ENCODE results near the gene NAPSA. TPM values are rescaled to one million over a fixed set of nuclear protein-coding genes. Genes with fewer than 3 reads are reported as not detected.

Gene NAPSA
- total RNA-seq, 1 donor from 2014 or later: 15.8 TPM

DNA sequence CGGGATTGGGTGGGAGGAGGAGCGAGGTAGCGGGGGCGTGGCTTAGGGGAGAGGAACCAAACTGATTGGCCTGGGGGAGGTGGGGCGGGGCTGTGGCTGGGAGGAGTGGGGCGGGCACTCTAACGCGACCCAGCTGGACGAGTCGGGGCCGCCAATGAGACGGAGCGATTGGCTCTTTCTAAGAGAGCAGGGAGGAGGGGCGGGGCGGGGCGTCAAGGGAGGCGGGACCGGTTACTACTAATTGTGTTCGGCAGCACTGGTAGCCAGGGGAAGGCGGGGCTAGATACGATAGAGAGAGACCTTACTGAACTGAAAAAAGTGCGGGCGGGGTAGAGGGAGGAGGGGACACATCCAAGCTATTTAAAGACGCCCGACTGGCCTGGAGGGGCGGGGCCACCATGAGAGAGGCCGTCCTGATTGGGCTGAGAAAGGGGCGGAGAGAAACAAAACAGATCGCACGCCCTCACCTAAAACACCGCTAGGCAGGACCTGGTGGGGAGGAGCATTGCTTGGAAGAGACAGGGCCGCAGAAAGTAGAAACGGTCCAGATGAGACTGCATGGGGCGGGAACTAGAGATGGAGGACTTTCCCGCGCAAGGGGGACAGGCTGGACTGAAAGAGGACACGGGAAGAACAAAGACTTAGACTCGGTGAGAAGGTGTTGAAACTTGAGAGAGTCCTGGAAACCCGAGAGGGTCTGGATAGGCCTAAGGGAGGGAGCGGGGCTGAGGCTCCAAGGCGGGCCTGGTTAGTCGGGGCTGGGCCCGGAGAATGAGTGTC lies 36.1 kb downstream of the NAPSA start, which contains the start of gene KCNC3:
Gene KCNC3, minus strand, starts transcription at position 232 of the 780 bp plus-strand sequence. CDS start 295 bp downstream, outside the sequence.
- Mint-ChIP-seq H3K27ac (peak within 1 kb of the TSS; percentile 89), H3K4me1 (ENCODE audit: low read depth) (peaks cover 72% of the 10 kb centered on the region), H3K27me3 (ENCODE audit: insufficient read depth) (peaks cover 16% of the 10 kb centered on the region), H3K36me3 (ENCODE audit: low read depth) (peaks cover 5% of the 10 kb centered on the region), H3K4me3 (peak within 1 kb of the TSS; percentile 84), H3K9me3 (no peaks in the 10 kb centered on the region)
- peak; percentile 96 for DNase-seq (ENCODE audit: low spot score)
- intact Hi-C loops (cut with micrococcal nuclease): loop anchor here (1.0 to 5.0 kb wide), 10 partner anchors 47 to 1037 kb away; partner anchors contain the start of genes ETFB, JOSD2, NR1H2 and POLD1

DNA sequence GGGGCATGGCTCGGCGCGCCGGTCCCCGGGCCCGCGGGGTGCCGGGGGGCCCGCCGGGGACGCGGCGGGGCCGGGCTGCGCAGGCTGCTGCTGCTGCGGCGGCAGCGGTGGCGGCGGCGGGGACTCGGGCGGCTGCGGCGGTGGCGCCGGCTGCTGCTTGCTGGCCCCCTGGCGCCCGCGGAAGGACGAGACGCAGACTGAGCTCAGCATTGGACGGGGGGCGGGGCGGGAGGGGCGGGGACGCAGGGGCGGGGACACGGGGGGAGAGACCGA lies 36.6 kb downstream of the NAPSA start:
- DNase-seq (ENCODE audit: low spot score): no peak
- intact Hi-C loops (cut with micrococcal nuclease): loop anchor here (1.0 to 5.0 kb wide), 10 partner anchors 47 to 1038 kb away; partner anchors contain the start of genes ETFB, JOSD2, NR1H2 and POLD1
- peak overlapping the region; percentile 89 for H3K27ac Mint-ChIP-seq
- peaks cover 5% of the 10 kb centered on the region for H3K36me3 Mint-ChIP-seq (ENCODE audit: low read depth)
- no peaks in the 10 kb centered on the region for H3K9me3 Mint-ChIP-seq
- H3K4me3 Mint-ChIP-seq: peak overlapping the region; percentile 84
- H3K4me1 Mint-ChIP-seq (ENCODE audit: low read depth): peaks cover 67% of the 10 kb centered on the region
- peaks cover 16% of the 10 kb centered on the region for H3K27me3 Mint-ChIP-seq (ENCODE audit: insufficient read depth)

DNA sequence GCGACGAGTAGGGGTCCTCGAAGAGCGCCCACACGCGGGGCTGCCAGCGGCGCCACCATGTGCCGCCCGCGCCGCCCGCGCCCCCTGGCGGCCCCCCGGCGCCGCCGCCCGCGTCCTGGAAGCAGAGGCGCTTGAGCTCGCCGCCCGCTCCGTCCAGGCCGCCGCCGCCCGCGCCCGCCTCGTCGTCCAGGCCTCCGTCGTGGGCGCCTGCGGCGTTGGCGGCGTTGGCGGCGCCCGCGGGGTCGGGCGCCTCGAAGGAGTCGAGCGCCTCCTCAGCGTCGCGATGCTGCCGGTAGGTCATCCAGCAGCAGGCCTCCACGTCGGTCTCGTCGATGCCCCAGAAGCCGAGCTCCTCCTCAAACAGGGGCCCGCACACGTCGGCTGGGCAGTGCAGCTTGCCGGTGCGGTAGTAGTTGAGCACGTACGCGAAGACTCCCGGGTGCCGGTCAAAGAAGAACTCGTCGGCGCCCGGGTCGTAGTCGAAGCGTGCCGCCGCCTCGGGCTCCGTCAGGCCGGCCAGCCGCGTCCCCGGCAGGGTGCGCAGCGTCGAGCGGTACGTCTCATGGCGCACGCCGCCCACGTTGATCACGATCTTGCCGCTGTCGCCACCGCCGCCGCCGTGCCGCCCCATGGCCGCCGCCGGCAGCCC lies 37.1 kb downstream of the NAPSA start:
- H3K36me3 Mint-ChIP-seq (ENCODE audit: low read depth): peaks cover 5% of the 10 kb centered on the region
- H3K4me3 Mint-ChIP-seq: peak overlapping the region; percentile 55
- DNase-seq (ENCODE audit: low spot score): no peak
- intact Hi-C loops (cut with micrococcal nuclease): loop anchor here (2.0 to 5.0 kb wide), 4 partner anchors 76 to 1038 kb away; partner anchors contain the start of genes ETFB and PRMT1
- H3K9me3 Mint-ChIP-seq: no peaks in the 10 kb centered on the region
- no peak overlapping the region for H3K27ac Mint-ChIP-seq
- peaks cover 16% of the 10 kb centered on the region for H3K27me3 Mint-ChIP-seq (ENCODE audit: insufficient read depth)
- peaks cover 62% of the 10 kb centered on the region for H3K4me1 Mint-ChIP-seq (ENCODE audit: low read depth)

DNA sequence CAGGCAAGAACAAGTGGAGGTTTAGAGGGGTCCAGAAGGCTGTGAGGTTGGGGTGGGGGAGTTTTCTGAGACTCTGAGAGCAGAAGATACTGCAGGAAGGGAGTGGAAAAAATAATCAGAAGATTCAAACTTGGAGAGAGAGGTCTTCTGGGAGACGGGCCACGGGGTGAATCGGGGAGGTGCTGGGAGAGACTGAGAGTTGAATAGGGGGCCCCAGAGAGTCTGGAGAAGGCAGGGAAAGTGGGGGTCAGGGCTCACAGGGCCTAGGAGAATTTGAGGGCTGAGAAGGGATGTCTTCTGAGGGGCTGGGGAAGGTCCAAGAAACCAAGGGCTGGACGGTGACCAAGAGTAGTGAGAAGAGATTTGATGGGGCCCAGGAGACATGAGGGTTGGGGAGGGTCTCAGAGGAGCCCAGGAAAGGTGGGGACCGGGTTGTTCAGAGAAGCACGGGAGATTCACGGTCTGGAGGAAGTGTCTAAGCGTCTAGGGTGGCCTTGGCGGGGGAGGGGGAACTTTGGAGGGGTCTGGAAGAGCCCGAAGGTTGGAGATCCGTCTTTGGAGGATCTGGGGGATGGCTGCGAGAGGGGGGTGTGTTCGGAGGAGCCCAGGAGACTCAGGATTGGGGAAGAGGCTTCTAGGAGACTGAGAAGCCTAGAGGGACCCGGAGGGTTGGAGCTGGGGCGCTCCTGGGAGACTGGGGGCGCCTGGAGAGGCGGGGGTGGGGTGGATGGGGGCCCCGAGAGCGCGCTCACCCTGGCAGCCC lies 37.8 kb downstream of the NAPSA start:
- H3K27me3 Mint-ChIP-seq (ENCODE audit: insufficient read depth): peaks cover 16% of the 10 kb centered on the region
- H3K4me1 Mint-ChIP-seq (ENCODE audit: low read depth): peaks cover 58% of the 10 kb centered on the region
- peak overlapping the region; percentile 84 for H3K4me3 Mint-ChIP-seq
- H3K27ac Mint-ChIP-seq: peak overlapping the region; percentile 73
- DNase-seq (ENCODE audit: low spot score): no peak
- H3K9me3 Mint-ChIP-seq: no peaks in the 10 kb centered on the region
- intact Hi-C loops (cut with micrococcal nuclease): loop anchor here (2.0 to 5.0 kb wide), 4 partner anchors 75 to 1039 kb away; partner anchors contain the start of genes ETFB and PRMT1
- peaks cover 5% of the 10 kb centered on the region for H3K36me3 Mint-ChIP-seq (ENCODE audit: low read depth)

DNA sequence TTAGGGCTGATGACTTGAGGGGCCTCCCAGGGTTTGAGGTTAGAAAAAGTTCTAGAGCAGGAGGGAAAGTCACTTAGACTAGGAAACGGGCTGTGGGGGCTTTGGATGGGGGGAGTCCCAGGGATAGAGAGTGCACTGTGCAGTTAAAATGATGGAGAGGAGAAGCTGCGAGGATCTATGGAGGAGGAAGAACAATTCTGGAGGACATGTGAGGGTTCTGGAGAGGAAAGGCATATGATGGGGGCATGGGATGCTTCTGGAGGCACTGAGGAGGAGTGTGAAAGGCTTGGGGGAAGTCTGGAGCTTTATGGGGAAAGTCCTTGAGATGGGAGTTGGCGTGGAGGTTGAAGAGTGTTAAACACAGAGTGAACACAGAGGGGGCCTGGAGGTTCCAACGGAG lies 38.4 kb downstream of the NAPSA start:
- intact Hi-C loops (cut with micrococcal nuclease): loop anchor here (5.0 kb wide), 3 partner anchors 75 to 650 kb away; partner anchors contain the start of gene PRMT1
- Mint-ChIP-seq H3K9me3 (no peaks in the 10 kb centered on the region), H3K27ac (peak overlapping the region; percentile 73), H3K36me3 (ENCODE audit: low read depth) (peaks cover 5% of the 10 kb centered on the region), H3K27me3 (ENCODE audit: insufficient read depth) (peaks cover 16% of the 10 kb centered on the region), H3K4me3 (peak overlapping the region; percentile 84), H3K4me1 (ENCODE audit: low read depth) (peaks cover 52% of the 10 kb centered on the region)
- no peak for DNase-seq (ENCODE audit: low spot score)

DNA sequence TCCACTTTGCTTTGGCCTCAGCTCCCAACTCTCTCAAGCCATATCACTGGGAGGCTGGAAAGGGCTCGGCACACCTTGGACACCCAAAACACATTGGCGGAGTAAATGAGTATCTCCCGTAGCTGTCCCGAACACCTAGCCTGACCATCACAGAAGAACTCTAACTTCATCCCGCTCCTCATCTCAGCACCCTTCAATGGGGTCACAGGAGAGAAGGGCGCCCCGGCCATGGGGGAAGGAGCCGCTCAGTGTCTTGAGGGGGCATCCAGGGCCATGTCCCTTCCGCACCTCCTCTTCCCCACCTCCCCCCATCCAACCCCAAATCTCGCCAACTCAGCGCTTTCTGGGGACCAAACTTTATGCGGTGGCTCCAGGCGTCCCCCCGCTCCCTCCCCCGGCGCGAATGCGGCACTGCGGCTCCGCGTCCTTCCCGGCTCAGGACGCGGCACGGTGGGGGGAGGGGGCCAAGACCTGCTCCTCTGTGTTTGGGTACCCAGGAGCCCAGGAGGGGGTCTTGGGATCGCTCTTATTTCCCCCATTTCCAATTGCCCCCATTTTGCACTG lies 39.3 kb downstream of the NAPSA start:
- Mint-ChIP-seq H3K4me3 (peak overlapping the region; percentile 84), H3K27me3 (ENCODE audit: insufficient read depth) (peaks cover 16% of the 10 kb centered on the region), H3K9me3 (no peaks in the 10 kb centered on the region), H3K36me3 (ENCODE audit: low read depth) (peaks cover 5% of the 10 kb centered on the region), H3K4me1 (ENCODE audit: low read depth) (peaks cover 44% of the 10 kb centered on the region), H3K27ac (no peak overlapping the region)
- no peak for DNase-seq (ENCODE audit: low spot score)
- intact Hi-C loops (cut with micrococcal nuclease): loop anchor here (5.0 kb wide), 3 partner anchors 74 to 649 kb away; partner anchors contain the start of gene PRMT1

DNA sequence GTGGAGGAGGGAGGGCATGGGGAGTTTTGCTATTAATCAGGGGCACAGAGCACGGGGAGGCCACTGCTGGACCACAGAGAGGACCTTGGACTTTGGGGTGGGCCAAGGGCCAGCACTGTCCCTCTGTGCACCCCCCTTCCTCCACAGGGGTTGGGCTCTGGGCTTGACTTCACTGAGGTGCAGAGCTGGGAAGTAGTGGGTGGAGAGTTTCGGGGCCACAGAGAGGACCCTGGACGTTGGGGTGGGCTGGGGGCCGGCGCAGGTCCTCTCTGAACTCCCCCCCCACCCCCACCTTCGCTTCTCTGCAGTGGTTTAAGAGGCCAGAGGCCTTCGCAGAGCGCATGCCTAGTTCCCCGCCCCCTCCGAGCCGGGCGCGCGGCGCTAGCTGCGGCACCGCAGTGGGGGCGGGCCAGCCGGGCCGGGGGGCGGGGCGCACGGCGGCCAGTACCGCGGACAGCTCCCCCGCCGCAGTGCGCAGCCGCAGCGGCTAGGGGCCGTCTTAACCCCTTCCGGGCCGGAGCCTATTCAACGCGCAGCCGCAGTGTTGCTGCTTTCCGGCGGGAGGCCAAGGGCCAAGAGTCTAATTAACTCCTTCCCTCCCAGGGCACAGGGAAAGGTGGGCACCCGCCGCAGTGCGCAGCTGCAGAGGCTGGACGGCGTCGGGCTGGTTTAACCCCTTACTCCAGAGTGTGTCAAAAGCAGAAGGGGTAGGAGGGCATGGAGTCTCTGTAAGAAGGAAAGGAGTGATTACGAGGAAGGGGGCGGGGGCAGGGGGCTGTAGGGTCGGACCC lies 39.9 kb downstream of the NAPSA start:
- Mint-ChIP-seq H3K27me3 (ENCODE audit: insufficient read depth) (peaks cover 16% of the 10 kb centered on the region), H3K9me3 (no peaks in the 10 kb centered on the region), H3K27ac (peak overlapping the region; percentile 54), H3K4me1 (ENCODE audit: low read depth) (peaks cover 40% of the 10 kb centered on the region), H3K4me3 (peak overlapping the region; percentile 82), H3K36me3 (ENCODE audit: low read depth) (peaks cover 5% of the 10 kb centered on the region)
- intact Hi-C loops (cut with micrococcal nuclease): loop anchor here (1.0 to 5.0 kb wide), 4 partner anchors 9 to 648 kb away; partner anchors contain the start of gene PRMT1
- peak; percentile 82 for DNase-seq (ENCODE audit: low spot score)

DNA sequence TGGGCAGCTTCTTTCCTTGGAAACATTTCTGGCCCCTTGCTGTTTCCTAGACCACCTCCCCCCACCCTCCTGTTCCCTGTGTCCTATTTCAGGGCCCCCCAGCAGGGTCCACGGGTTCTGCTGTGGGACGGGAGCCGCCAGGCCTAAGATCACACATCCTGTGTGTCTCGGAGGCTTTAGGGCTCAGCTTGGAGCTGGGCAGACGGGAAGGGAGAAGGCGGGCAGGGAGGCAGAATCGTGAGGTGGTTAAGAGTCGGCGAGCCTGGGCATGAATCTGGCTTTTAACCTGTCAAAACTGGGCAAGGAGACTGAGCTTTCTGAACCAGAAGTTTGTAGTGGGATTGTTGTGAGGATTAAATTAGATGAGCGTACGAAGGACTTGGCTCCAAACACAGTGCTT lies 41.1 kb downstream of the NAPSA start:
- Mint-ChIP-seq H3K27ac (no peak overlapping the region), H3K4me1 (ENCODE audit: low read depth) (peaks cover 29% of the 10 kb centered on the region), H3K27me3 (ENCODE audit: insufficient read depth) (peaks cover 16% of the 10 kb centered on the region), H3K36me3 (ENCODE audit: low read depth) (peaks cover 6% of the 10 kb centered on the region), H3K9me3 (no peaks in the 10 kb centered on the region), H3K4me3 (no peak overlapping the region)
- intact Hi-C loops (cut with micrococcal nuclease): no loop called here
- no peak for DNase-seq (ENCODE audit: low spot score)

DNA sequence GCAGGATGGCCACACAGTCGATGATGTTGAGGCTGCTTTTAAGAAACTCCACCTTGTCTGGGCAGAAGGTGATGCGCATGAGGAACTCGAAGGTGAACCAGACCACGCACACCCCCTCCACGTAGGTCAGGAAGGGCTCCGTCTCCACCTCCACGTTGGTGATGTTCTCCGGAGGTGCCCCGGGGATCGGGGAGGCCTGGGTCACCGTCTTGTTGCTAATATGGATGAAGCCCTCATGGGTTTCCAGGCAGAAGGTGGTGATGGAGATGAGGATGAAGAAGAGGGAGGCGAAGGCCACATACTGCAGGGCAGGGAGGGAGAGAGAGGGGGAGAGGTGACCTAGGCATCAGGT lies 41.7 kb downstream of the NAPSA start:
- Mint-ChIP-seq H3K36me3 (ENCODE audit: low read depth) (peaks cover 9% of the 10 kb centered on the region), H3K27ac (no peak overlapping the region), H3K4me1 (ENCODE audit: low read depth) (peaks cover 27% of the 10 kb centered on the region), H3K27me3 (ENCODE audit: insufficient read depth) (peaks cover 16% of the 10 kb centered on the region), H3K9me3 (no peaks in the 10 kb centered on the region), H3K4me3 (no peak overlapping the region)
- no peak for DNase-seq (ENCODE audit: low spot score)
- intact Hi-C loops (cut with micrococcal nuclease): no loop called here

DNA sequence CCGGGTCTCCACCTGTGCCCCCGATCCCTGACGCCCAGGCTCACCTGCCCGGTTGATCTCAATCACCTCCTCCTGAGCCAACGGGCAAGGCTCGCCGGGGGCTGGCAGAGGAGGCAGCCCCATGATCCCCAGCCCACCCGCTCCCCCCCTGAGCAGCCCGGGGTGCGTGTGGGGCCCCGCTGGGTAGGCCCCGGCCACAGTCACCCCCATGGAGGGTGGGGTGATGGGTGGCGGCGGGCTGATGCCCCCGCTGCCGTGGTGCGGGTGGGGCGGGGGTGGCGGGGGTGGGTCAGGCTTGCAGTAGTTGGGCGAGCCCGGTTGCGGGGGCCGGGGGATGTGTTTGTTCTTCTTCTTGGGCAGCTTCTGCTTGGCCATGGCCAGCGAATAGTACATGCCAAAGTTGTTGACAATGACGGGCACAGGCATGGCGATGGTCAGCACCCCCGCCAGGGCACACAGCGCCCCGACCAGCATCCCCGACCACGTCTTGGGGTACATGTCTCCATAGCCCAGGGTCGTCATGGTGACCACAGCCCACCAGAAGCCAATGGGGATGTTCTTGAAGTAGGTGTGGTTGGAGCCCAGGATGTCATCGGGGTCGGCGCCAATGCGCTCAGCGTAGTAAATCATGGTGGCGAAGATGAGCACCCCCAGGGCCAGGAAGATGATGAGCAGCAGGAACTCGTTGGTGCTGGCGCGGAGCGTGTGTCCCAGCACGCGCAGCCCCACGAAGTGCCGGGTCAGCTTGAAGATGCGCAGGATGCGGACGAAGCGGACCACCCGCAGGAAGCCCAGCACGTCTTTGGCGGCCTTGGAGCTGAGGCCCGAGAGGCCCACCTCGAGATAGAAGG lies 42.3 kb downstream of the NAPSA start:
- peaks cover 9% of the 10 kb centered on the region for H3K36me3 Mint-ChIP-seq (ENCODE audit: low read depth)
- H3K9me3 Mint-ChIP-seq: no peaks in the 10 kb centered on the region
- intact Hi-C loops (cut with micrococcal nuclease): no loop called here
- DNase-seq (ENCODE audit: low spot score): no peak
- peaks cover 16% of the 10 kb centered on the region for H3K27me3 Mint-ChIP-seq (ENCODE audit: insufficient read depth)
- H3K4me1 Mint-ChIP-seq (ENCODE audit: low read depth): peaks cover 27% of the 10 kb centered on the region
- H3K27ac Mint-ChIP-seq: no peak overlapping the region
- no peak overlapping the region for H3K4me3 Mint-ChIP-seq

DNA sequence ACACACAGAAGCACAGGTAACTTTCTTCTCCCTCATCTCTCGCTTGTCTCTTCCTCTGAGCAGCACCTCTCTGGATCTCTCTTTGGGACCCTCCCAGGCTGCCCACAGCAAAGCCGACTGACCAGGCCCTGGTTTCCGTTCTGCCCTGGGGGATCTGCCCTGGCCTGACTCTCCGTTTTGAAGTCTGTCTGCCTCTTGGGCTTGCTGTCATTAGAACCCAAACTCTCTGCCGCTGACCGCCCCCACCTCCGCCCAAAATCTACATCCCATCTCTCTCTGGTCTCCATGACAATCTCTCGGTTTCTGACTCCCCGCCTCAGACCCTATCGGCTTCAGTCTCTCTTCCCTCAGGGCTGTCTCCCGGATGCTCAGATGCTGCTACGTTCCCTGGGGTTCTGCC lies 43.2 kb downstream of the NAPSA start:
- H3K9me3 Mint-ChIP-seq: no peaks in the 10 kb centered on the region
- peaks cover 9% of the 10 kb centered on the region for H3K27me3 Mint-ChIP-seq (ENCODE audit: insufficient read depth)
- H3K4me1 Mint-ChIP-seq (ENCODE audit: low read depth): peaks cover 21% of the 10 kb centered on the region
- peaks cover 8% of the 10 kb centered on the region for H3K36me3 Mint-ChIP-seq (ENCODE audit: low read depth)
- intact Hi-C loops (cut with micrococcal nuclease): no loop called here
- no peak overlapping the region for H3K4me3 Mint-ChIP-seq
- no peak overlapping the region for H3K27ac Mint-ChIP-seq
- DNase-seq (ENCODE audit: low spot score): no peak
